Measurements from ENCODE around the gene DLG2.

Gene DLG2

DNA sequence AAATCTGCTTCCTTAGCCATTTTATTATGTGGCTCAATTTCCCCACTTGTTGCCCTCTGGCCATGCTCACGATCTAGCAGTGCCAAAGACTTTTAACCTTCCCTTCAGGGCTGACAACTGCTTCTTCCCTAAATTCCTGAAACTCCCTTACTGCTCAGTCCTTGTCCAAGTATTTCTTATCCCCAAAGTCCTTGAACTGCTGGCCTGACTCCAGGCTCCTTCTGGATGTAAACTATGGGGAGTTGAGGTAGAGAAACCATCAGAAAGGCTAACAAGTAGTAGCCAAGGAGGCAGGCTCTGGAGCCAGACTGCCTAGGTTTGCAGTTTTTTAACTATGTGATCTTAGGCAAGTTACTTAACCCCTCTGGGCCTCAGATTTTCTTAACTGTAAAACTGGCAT is 2082.3 kb downstream of the DLG2 start:
- FAIRE-seq = no peak

DNA sequence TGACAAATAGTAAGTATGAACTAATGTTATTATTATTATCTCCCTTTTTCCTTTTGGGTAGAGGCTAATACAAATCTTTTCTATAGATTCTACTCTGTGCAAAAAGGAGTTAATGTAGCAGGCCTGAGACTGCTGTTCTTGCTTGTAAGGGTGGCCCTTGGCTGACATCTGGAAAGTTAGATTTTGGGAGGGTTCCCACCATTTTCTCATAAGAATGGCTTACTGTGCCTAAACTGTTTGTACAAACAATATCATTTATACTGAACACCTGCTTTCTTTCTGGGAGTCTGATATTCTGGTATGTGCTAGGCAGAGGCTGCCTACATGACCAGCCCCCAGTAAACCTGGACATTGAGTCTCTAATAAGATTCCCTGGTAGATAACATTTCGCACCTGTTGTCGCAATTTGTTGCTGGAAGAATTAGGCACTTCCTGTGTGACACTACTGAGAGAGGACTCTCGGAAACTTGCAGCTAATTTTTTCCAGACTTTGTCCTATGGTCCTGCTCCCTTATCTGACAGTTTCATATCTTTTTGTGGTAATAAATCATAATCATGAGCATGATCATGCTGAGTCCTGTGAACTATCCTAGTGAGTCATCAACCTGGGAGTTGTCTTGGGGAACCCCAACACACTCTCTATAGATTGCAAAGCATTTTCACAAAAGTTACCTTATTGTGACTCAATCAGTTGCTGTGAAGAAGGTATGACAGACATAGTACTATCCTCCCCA is 2083.3 kb downstream of the DLG2 start:
- no peak for FAIRE-seq

DNA sequence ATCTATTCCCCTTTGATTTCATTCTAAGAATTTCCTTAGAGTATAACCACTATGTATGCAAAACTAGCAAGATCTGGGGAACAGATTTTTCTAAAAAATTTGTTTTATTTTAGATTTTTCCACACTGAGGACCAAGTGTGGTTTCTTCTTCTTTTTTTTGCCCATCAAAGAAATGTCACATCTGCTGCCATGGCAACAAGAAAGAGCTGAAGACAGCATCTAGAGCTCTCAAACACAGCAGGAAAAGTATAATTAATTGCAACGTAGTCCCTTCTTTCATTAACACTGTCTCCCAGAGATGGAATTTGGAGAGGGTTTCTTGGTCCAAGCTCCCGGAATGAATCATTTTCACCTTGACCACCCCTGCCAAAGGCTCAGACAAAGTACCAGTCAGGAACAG is 2084.3 kb downstream of the DLG2 start:
- no peak for FAIRE-seq

DNA sequence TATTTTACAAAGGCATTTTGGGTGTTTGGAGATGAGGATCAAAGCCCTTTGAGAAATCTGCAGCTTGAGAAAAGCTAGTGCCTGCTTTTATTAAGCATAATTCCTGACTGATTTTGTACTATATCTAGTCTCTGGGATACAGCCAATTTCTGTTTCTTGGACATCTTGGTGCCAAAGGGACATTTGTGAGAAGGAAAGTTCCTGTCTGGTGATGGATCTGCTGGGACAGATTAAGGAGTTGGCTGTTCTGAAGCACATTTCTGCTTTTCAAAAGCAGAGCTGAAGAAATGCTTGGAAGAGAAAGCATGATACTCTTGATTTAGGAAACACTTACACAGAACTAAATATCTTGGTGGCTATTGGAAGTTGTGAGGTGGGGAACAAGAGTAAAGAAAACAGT is 2086.4 kb downstream of the DLG2 start:
- no peak for FAIRE-seq

DNA sequence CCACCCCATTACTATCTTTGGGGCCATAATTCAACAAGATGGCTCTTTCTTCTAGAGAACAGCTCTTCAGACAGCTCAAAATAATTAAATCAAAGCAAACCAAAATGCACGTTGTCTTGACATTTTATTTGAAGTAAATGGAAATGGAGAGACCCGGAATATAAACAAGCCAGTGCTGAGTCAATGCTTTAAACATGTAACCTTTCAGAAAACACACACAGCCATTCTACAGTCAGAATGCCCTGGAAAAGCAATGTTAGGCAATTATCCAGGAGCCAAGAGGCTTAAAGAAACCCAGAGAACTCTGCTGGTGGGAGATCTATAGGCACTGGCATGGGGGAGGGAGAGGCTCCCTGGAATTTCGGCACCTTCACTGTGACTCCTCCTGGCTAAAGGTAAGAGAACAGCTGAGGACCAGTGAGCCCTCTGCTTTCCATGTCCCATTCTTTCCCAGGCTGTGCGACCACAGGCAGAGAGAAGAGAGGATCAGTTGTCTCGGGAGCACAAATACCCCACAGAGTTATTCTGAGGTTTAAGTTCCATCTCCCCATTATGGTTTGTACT is 2086.9 kb downstream of the DLG2 start:
- FAIRE-seq = no peak

GRCh38 chr11:83538286-83538685 is 2088.9 kb downstream of the DLG2 start:
- FAIRE-seq = no peak

DNA sequence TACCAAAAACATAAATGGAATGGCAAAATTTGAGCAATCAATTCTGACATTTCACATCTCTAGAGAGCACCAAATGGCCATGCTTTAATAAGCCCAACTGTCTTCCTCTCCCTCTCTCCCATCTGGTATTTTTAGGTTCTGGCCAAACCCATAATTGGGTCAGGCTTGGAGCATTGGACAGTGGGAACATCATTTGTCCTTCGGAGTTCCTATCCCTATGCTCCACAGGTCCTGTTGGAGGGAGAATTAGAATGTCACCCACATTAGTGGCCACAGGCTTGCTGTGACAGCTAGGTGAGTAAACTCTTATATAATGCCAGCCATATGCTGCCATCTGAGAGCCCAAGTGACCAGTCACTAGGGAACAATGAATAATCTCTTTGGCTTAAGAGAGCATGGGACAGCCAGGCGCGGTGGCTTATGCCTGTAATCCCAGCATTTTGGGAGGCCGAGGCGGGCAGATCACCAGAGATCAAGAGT is 2090.0 kb downstream of the DLG2 start:
- no peak for FAIRE-seq

- FAIRE-seq = no peak
Observed at GRCh38 chr11:83533166-83533565, 2094.0 kb downstream of the DLG2 start.

- no peak for FAIRE-seq
Observed at GRCh38 chr11:83528877-83529276, 2098.3 kb downstream of the DLG2 start.

DNA sequence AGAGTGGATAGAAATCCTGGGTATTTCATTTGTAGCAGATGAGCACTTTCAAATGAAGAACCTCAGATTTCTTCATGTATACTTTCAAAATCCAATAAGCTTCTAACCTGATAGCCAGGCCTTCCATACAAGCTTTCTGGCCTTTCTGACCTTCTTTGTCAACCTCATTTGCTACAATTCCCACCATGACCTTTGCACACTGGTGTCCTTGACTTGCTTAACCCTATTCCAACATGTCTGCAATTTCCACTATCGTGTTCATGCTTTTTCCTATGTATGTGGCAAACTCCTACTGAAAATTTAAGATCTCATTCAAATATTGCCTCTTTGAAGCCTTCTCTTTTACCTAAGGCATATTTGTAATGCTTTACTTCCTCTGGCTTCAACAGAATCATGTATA is 2098.9 kb downstream of the DLG2 start:
- FAIRE-seq = no peak

DNA sequence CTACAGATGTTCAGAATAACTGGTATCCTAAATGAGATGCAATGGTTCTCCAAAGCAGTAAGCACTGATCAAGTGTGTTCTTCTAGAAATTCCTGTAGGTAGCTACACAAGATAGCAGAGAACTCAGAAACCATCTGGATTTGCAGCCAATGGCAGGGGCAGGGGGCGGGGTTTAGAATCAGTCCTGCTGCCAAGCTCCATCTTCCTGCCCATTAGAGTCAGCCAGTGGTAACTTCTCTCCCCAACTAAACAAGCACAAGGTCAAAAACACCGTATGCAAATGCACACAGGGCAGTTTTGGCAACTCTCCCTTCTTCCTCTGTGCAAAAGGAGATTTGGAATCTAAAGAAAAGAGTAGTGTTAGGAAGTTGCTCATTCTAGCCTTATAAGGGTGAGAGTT is 2103.5 kb downstream of the DLG2 start:
- no peak for FAIRE-seq

GRCh38 chr11:83522911-83523310 is 2104.2 kb downstream of the DLG2 start:
- FAIRE-seq = no peak

- FAIRE-seq = no peak
Observed at GRCh38 chr11:83521647-83522596, 2105.2 kb downstream of the DLG2 start.

DNA sequence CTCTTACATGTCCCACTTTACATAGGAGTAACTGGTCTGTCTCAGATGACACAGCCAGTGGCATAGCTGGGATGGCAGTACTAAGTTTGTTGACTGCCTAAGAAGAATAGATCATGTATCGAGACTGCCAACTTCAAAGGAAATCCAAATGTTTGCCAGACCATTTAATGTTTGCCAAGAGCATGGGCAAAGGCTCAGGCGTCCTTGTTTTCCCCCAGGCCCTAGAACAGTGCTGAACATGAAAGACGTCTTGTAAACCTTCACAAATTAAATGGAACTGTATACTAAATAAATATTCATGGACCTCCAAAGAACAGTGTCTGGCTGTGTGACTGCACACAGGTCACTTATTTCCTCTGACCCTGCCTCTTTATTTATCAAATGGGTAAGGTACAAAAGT is 2106.3 kb downstream of the DLG2 start:
- FAIRE-seq = no peak

DNA sequence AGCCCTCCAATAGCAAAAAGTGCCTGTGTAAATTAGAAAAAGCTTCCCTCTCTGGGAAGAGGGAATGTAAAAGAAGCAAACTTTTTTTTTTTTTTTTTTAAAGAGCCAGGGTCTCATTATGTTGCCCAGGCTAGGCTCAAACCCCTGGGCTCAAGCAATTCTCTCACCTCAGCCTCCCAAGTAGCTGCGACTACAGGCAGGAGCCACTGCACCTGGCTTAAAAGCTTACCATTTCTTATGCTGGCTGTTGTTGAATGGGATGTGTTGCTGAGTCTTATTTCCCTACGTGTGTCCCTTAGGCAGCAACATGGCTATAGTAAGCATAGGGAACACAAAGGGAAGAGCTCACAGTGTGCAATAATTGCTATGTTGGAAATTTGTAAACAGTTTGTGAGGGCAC is 2115.5 kb downstream of the DLG2 start:
- no peak for FAIRE-seq

DNA sequence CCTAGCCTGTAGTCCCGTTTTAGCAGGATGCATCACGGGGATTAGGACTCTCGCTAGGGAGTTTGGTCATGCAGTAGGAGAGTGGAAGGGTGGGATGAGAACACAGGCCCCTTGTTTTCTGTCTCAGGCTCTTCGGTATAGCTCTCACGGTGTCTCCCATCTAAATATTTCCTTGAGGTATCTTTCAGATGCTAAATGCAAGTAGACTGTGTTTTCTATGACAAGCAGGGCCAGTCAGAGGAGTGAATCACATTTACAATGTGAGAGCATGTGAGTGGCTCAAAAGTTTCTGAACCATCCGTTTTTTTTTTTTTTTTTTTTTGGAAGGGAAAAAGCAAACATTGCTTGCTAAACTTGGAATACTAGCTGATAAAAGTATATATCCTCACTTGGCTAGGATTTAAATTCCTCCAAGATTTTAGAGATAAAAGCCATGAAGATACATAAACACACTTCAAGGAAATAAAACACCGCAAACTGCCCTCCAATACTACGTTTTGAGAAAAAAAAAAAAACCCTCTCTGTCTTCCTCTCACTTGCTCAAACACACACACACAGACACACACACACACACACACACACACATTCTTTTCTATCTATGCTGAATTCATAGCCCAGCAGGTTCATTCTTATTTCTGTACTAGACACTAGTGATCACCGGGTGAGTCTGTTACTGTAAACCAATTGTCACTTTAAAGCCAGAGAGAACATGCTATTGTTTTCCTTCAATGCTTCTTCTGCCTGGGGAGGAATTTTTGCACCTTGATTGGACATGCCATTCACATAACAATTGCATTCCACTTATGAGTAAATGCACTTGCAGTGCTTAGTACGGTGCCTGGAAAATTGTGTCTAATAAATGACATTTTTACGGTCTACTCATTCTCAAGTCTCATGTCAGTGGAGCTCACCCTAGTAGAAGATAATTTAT is 2116.3 kb downstream of the DLG2 start:
- FAIRE-seq = no peak

GRCh38 chr11:83508804-83509203 is 2118.3 kb downstream of the DLG2 start:
- FAIRE-seq = no peak

DNA sequence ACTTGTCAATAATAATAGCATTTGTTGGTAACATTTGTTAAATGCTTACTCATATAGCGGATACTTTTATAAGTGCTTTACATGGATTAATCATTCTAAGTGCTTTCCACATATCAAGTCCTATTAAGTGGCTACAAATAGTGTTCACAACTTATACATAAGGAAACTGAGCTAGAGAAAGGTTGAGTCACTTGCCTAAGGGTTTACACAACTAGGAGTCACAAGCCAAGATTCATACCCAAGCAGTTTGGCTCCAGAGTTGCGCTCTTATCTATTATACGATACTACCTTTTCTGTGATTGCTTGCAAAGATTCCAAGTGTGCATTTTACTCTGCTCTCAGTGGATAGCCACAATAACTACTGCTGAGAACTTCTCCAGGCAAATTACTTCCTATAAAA is 2125.1 kb downstream of the DLG2 start:
- FAIRE-seq = no peak

DNA sequence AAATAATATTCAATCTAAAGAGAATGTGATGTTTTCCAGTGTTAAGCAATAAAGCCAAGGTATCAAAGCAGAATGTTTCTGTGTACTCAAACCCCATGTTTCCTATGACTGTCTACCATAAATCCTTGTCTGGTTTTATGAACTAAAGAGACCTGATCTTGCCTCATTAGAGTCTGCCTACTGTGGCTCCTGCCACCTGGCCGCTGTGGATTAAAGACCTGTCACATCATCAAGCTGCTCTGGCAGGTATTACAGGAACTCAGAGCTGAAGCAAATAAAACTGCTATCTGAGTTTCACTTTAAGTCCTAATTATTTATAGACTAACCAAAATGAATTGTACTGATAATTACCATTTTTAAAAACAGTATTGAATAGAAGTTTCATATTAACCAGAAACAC is 2133.2 kb downstream of the DLG2 start:
- FAIRE-seq = no peak

- no peak for FAIRE-seq
Observed at GRCh38 chr11:83493034-83493433, 2134.1 kb downstream of the DLG2 start.

DNA sequence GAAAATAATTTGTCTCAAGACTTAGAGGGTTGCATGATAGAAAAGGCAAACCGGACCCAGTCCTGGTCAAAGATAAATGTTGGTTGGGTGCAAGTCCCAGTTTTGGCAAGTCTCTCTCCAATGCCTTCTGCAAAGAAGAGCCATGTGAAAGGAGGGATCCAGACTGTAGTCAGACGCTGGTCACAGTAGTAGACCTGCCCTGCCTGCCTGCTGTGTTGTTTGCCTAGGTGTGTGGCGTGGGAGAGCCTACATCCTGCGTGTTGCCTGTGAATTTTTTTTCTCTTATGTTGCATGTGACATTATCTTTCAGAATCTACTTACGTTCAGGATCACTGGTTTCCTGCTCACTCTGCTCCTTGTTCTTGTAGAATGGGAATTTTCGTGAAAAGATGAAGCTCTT is 2143.3 kb downstream of the DLG2 start:
- FAIRE-seq = no peak

- FAIRE-seq = no peak
Observed at GRCh38 chr11:83480811-83481210, 2146.3 kb downstream of the DLG2 start.
